8988T (cell line): Measurements from ENCODE around the gene CNOT11.
"Not testable (repeated sequence)": the region's sequence is repeated elsewhere in the genome, so short reads cannot be mapped to it uniquely, and the experiment has no call there.

Source experiments
- DNase-seq: peaks from one replicate; pipeline ENCODE4 v3.0.0; 2011

Gene CNOT11

GRCh38 chr2:101311696-101312017 is 59.0 kb downstream of the CNOT11 start:
- DNase-seq, result no peak

GRCh38 chr2:101316568-101316967 is 63.9 kb downstream of the CNOT11 start:
- DNase-seq, result not testable (repeated sequence)
